NCI-H2171 (cell line): Measurements from ENCODE around the gene KTN1.

Experiments used
- DNase-seq: peaks from one replicate; lab custom pipeline; 2025; lab: John Stamatoyannopoulos, UW

KTN1 gene

GRCh38 chr14:55715889-55716288, 135.9 kb downstream of the KTN1 start:
- no peak for DNase-seq

GRCh38 chr14:55717621-55718020, 137.6 kb downstream of the KTN1 start:
- no peak for DNase-seq

- DNase-seq = no peak
Observed at GRCh38 chr14:55718551-55718950, 138.5 kb downstream of the KTN1 start.

GRCh38 chr14:55720796-55721195, 140.8 kb downstream of the KTN1 start:
- DNase-seq = no peak

- DNase-seq = no peak
Observed at GRCh38 chr14:55721353-55721752, 141.3 kb downstream of the KTN1 start.

GRCh38 chr14:55722054-55722453, 142.0 kb downstream of the KTN1 start:
- no peak for DNase-seq

GRCh38 chr14:55724736-55725135, 144.7 kb downstream of the KTN1 start:
- no peak for DNase-seq

- no peak for DNase-seq
Observed at GRCh38 chr14:55730592-55731310, 150.7 kb downstream of the KTN1 start.

GRCh38 chr14:55731311-55731872, 151.4 kb downstream of the KTN1 start:
- no peak for DNase-seq

GRCh38 chr14:55731881-55732498, 152.0 kb downstream of the KTN1 start:
- no peak for DNase-seq

GRCh38 chr14:55733599-55733998, 153.6 kb downstream of the KTN1 start:
- DNase-seq = no peak
